Activated CD4-positive, alpha-beta T cell treated with anti-CD3 and anti-CD28 coated beads, Interleukin-2, amount 50 U/mL, for 16 hours (primary cell): ENCODE results near the gene TJP2.
A peak's percentile ranks its signal among the peaks of the same experiment; 100 is the strongest.

Source experiments
- DNase-seq: peaks from one replicate; pipeline ENCODE4 v3.0.0-alpha.2; 2020

TJP2 gene

DNA sequence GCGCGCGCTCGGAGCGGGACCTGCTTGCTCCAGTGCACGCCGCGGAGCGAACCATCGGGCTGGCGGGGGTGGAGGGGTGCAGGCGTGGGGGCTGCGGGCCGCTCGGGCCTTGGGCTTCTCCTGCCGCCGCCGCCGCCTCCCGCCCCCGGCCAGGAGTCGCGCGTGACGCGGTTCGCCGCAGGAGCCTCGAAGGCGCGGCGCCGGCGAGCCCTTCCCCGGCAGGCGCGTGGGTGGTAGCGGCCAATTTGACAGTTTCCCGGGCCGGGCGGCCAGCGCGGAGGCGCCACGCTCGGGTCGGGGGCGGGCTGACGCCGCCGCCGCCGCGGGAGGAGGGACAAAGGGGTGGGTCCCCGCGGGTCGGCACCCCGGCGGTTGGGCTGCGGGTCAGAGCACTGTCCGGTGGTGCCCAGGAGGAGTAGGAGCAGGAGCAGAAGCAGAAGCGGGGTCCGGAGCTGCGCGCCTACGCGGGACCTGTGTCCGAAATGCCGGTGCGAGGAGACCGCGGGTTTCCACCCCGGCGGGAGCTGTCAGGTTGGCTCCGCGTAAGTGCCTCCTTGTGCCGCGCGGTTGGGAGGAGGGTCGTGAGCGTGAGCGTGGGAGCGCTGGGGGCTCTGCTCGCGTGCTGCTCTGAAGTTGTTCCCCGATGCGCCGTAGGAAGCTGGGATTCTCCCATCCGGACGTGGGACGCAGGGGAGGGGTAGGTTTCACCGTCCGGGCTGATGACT, at the start of gene TJP2:
TSS of gene TJP2 (plus strand) at position 387 of the 725 bp plus-strand sequence. CDS start at position 483, 96 bp downstream.
- peak; percentile 62 for DNase-seq

DNA sequence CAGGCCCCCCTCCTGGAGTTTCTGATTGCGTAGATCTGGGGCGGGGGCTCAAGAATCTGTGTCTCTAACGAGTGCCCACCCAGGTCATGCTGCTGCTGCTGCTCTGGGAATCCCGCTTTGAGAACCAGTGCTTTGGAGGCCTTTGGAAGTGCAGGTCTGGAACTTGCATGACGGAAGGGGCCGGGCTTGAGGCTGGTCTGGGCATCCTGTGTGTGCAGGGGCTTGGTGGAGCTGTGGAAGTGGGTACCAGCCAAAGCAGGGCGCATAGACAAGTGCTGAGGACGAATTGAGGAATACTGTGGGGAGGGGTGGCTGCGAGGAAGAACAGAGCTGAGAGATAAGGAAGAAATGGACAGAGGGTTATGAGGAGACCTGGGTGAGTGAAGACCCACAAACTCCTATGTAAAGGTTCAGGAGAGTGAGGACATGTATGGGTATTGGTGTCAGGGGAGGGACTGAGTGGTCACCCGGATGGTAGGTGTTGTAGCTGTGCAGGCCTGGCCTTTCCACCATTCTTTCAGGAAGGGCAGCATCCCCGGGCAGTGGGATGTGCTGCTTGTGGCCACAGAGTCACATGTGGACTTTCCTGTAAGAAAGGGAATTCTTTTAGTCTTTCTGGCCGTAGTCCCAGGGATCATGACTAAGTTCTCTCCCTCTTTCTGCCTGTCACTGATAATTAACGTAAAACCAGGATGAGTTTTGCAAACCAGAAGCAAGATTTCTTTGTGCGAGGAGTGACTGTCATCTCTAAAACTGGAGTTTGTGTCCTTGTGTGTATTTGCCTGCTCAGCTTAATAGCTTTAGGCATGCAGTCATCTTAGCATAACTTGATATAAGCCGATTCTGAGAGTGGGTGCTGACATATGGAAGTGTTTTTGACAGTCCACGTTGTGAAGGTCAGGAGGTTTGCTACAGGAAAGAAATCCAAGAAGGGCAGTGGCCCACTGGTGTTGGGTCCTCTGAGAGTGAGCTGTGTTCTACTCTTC, 43.3 kb upstream of the TJP2 start:
- no peak for DNase-seq

DNA sequence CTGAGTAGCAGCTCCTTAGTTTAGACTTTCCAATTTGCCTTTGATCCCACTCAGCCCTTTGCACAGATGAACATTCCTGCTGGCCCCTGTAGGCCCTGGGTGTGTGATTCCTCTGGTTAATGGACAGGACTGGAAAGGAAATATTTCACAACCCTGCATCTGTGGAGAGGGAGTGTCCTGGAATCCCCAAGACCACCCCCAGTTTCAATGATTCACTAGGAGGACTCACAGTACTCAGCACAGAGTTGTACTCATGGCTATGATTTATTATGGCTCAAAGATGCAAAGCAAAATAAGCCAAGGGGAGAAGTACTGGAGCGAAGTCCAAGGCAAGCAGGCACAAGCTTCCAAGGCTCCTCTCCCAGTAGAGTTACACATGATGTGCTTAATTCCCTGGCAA, 42.4 kb upstream of the TJP2 start:
- no peak for DNase-seq

DNA sequence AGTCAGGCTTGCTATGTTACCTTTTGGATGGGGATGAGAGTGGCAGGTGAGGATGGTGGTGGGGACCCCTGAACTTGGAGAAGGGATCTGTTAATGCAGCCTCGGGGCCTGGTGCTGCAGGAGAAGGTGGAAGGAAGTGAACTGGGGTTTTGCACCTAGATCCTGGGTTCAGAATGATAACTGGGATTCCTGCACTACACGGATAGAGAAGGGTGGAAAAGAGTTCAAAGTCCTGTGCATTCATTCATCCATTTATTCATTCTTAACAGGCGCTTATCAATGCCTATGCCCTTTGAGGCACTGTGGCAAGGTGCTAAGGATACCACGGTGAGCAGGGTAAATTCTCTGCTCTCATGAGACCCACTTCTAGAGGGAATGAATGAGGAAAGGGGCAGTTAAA, 41.7 kb upstream of the TJP2 start:
- DNase-seq, result no peak

DNA sequence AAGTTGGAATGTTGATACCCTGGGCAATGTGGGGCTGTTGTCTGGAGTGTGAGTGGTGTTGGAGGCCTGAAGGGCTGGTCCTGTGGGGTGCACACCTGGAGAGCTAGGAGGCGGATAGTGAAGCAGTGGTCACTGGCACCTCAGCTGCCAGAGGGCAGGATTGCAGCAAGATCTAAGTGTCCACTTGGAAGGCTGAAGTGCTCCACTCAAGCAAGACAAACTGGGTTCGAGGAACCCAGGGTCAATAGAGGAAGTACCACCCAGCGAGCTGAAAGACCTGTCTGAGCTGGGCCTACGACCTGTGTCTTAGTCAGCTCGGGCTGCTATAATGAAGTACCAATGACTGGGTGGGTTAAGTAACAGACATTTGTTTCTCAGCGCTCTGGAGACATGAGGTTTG, 39.7 kb upstream of the TJP2 start:
- no peak for DNase-seq

DNA sequence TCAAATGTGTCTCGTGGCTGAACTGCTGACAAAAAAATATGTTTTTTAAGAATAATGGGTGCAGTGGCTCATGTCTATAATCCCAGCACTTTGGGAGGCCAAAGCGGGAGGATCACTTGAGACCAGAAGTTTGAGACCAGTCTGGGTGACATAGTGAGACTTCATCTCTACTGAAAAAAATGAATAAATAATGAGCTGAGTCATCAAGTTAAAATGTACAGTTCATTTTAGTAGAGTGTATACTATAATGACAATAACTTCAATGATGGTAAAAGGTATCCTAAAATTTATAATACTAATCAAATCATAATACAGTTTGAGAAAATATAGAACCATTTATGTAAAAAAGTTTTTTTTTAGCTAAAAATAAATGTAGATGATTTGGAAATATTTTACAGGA, 37.9 kb upstream of the TJP2 start:
- no peak for DNase-seq

DNA sequence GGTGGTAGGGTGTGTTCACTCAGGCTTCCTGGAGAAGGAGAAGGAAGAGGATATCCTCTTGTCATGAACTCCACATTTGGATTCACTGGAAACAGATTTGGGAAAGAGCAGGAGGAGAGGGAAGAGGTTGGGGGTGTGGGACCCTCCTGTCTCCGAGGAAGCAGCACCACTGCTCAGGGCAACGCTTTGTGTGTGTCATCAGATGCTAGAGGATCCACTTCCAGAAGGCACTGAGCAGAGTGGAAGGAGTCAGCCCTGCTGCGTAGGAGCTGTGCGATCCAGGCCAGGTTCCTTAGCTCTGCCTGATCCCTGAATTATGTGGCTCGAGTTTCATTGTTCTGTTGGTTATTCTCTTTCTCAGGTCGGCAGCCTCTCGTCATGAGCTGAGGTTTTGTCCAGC, 37.3 kb upstream of the TJP2 start:
- no peak for DNase-seq

DNA sequence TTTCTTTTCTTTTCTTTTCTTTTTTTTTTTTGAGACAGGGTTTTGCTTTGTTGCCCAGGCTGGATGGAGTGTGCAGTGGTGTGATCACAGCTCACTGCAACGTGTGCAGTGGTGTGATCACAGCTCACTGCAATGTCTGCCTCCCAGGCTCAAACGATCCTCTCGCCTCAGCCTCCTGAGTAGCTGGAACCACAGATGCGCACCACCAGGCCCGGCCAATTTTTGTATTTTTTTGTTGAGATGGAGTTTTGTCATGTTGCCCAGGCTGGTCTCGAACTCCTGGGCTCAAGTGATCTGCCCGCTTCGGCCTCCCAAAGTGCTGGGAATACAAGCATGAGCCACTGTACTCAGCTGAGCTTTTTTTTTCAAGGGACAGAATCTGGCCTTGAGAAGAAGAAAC, 36.8 kb upstream of the TJP2 start:
- DNase-seq, result no peak

DNA sequence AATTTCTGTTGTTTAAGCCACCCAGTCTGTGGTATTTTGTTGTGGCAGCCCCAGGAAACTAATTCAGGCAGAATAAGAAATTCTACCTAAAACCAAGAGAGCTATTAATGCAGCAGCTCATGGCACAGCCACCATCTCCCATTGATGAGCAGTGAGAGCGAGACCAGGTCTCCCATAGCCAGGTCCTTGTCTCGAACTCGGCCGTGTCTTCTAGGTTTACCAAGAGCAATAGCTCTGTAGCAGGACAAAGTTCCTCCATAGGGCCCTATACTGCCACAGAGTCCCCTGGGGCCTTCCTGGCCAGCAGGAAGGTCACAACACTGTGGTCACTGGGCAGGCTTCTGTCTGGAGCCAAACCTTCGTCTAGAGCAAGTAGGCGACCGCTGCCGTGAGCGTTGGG, 34.5 kb upstream of the TJP2 start:
- no peak for DNase-seq

DNA sequence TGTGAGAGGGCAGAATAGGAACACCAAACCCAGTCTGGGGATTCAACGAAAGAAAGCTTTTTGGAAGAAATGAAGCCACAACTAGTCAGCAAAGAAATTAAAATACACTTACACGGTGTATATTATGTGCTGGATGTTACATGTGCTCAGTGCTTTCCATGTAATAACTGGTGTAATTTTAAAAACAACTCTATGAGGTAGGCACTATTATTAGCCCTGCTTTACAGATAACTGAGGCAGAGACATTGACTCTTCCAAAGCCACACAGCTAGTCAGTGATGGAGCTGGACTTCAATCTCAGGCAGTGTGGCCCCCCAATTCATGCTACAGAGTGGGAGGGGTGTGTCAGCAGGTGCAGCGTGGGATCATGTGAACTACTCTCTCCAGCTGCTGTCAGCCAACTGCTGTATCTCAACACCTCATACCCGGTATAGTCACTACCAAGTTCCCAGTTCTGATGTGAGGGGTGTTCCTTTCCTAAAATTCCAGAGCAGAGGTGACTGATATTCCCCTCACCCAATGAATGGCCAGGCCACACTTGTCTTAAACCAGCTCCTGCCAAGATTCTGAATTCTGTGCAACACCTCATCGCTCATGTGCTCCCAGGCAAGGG, 33.8 kb upstream of the TJP2 start:
- DNase-seq, result no peak

DNA sequence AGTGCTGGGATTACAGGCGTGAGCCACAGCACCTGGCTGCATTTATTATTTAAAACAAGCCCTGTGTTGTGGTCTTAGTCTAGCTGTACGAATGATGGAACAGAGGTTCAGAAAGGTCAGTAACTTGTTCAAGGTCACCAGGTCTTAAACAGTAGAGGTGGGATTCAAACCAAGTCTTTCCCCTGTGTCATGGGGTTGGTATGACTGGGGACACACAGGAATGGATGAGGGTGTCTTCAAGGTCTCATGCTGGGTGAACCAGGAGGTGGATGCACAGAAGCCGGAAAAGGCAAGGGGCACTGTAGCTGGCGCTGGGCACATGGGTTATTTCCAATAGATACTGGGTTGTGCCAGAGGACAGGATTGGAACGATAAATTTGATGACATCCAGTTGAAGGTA, 32.2 kb upstream of the TJP2 start:
- no peak for DNase-seq

DNA sequence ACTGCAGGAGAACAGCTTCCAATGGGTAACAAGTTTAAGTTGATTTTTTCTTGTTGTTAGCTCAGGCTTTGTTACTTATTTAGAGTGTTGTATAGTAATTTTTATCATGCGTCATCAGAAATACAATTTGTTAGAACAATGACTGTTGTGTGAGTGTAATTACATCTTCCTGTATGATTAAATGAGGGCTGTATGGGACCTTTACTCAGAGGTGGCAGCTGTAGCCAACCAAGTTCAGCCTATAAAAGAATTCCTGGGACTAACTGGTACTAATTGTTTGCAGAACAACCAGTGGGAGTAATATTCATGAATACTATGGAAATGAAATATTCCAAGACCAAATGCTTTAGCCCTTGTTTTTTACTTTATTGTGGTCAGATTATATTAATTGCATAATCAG, 30.8 kb upstream of the TJP2 start:
- no peak for DNase-seq

DNA sequence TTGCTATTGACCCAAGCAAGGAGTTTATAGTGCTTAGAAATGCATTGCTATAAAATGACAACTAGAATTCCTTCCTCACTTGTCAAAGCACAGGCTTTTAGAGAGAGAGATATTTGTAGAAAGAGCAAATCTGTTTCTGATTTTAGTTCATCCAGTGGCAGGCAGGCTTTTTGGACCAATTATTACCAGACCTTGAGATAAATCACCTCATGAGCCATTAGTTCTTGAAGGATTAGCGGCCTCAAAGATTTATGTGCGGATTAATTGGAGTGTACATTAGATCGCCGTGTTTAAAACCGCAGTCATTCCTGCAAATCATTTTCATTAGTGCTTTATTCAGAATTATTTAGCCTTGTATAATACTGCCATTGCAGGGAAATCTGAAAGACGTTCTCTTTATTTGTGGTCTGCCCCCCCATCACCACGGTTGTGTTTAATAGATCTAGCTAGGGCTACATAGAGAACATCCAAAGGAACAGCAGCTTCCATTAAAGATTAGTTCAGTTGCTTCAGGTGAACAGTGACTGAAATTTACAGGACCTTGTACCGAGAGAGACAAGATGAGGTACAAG, 28.8 kb upstream of the TJP2 start:
- no peak for DNase-seq

DNA sequence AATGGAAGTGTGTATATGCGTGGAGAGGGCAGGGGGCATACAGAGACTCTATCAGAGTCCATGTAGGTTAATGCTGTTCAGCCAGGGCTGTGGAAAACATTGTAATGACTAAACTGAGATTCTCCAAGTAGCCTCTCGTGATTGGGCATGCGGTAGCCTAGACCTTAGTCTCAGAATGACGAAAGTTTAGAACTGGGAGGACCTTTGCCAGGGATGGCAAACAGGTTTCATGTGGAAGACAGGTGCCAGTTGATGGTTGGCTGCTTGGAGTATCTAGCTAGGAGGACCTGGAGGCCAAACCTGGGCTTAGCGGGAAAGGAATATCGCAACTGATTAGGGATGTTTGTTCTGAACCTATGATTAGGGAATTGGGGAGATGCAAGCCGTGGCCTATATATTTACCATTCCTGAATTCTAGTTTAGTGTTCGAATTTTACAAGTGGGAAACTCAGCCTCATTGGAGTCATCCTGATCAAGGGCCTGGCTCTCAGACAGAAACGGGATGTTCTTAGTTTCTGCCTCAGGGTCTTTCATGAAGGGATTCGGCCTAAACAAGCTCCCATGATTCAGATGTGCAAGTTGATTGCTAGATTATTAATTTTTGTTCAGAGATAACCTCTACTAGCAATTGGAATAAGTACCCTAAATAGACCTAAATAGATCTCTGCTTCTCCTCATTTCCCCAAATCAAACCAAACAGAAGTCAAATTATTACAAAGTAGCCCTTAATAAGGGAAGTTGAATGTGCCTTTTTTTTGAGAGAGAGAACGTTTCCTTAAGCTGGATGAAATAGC, 26.8 kb upstream of the TJP2 start:
- DNase-seq, result no peak

DNA sequence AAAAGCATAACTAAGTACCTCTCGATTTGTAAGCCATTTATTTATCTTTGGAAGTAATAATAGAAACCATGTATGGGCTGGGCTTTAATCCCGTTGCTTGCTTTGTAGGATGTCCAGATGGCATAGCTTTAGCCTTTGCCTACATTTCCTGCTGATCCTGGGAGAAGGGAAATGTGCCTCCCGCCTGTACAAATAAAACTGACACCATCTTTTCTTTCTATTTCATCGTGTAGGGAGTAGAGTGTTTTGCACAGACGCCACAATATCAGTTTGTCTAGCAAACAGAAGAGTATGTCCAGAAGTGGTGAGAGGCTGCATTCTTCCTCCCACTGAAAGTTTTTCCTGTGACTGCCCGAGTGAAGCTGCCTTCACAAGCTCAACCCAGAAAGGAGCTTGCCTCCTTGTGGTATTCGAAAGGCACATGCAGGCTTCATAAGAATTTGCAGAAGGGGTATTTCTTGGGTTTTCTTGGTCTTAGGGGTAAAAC, 24.7 kb upstream of the TJP2 start:
- no peak for DNase-seq

DNA sequence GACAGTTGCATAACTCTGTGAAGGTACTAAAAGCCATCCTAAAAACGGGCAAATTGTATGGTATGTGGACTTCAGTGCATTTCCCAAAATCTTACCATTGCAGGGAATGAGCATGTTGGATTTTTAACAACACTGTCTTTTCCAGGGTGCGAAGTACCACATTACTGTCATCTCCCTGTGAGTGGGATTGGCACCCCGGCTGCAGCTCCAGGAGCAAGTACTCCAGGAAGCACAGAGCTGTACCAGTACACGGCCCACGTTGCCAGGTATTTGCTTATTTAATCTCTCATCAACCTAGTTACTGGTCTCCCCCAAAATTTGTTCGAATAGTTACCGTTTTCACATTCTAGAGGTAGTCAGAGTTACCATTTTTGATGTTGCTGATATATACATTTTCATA, 22.6 kb upstream of the TJP2 start:
- no peak for DNase-seq

DNA sequence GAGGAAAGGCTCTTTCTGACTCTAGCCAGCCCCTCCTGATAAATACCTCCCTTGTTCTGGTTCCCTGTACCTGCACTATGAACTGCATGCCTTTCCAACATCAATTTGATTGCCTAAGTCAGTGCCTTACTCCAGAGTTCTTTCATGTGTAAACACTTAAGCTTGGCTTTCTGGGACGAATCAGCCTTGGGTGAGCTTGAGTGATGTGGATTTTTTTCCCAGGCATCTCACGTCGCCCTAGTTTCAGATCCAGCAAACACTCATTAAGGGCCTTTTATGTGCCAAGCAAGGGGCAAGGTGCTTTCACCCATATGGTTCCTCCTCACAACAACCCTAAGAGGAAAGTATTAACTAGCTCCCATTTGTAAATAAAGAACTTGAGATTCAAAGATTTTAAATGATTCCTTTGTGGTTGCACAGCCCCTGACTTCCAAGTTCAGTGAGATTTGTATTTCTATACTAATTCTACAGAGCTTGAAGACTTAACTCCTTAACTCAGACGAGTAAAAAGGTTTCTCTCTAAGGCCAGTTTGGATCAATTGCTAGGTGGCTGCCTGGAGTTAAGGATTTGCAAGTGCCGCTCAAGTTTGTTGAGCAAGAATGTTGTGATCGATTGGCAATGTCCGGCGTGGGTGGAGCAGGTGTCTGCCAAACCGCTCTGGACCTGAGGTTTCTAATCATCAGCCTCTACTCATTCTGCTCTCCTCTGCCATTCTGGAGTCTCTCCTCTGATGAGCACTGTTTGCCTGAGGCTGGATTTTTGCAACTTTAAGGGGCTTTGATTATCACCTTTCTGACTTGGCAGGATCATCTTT, 20.2 kb upstream of the TJP2 start:
- no peak for DNase-seq

DNA sequence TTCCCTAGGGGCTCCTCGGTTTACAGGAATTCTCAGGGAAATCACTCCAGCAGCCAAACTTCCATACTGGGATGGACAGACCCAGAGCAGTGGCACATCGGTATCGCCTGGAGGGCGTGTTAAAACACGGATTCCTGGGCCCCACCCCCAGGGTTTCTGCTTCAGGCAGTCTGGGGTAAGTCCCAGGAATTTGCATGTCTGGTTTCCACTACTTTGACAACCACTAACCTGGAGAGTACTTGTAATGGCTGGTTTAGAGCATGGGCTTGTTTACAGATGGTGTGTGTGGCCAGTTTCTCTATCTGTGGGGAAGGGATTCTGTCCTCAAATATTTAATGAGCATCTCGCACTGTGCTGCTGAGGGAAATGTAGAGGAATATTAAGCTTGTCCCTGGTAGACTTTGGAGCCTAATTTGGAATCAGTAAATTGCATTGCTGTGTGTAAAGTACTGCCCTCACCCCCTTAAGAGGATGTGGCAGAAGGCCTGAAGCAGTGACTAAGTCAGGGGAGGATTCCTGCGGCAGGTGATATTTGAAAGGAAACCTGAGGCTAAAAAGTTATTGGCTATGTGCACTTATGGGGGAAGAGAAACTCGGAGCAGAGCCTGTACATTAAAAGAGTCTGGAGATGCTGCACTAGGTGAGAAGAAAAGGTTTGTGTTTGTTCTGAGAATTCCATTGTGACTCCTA, 18.6 kb upstream of the TJP2 start:
- DNase-seq, result no peak

DNA sequence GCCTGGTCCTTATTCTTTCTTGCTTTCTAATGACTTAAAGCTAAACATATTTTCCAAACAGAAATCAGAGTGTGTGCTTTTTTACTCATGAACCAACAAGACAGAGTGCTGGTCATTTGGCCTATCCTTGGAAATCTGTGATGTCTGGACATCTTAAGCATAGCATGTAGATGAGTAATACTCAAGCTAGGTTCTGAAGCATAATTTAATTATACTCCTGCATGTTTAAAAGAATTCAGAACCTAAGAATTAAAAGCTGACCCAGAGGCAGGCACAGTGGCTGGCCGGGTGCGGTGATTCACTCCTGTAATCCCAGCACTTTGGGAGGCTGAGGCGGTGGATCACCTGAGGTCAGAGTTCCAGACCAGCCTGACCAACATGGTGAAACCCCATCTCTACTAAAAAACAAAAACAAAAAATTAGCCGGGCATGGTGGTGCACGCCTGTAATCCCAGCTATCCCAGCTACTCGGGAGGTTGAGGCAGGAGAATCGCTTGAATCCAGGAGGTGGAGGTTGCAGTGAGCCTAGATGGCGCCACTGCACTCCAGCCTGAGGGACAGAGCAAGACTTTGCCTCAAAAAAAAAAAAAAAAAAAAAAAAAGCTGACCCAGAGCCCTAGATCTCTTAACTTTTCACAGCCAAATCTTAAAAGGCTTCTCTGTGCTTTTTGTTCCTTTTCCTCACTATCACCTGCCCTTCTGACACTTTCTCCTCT, 16.2 kb upstream of the TJP2 start:
- no peak for DNase-seq

DNA sequence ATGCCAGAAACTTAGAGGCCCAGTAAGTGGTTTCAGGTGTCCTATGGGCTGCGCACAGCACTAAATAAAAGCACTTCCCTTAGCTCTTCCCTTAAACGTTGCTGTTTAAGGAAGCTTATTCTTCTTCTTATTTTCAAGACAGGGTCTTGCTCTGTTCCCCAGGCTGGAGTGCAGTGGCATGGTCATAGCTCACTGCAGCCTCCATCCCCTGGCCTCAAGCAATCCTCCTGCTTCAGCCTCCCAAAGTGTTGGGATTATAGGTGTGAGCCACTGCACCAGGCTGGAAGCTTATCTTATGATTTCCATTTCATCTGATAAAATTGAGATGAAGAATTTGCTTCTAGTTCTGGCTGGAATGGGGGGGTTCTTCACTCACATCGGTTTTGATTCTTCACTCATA, 15.6 kb upstream of the TJP2 start:
- DNase-seq, result no peak
